ENCODE measurements around the gene SEMA3E.

- TF ChIP-seq POLR2A (IDR thresholded peaks at IDR 0.05): no peak
- TF ChIP-seq CTCF (IDR thresholded peaks at IDR 0.05): no peak
Measured at GRCh38 chr7:83337050-83337449, 311.9 kb downstream of the SEMA3E start.
